Jurkat, Clone E6-1 (cell line): Measurements from ENCODE around the gene EARS2. TPM values are rescaled to one million over a fixed set of nuclear protein-coding genes. Genes with fewer than 3 reads are reported as not detected.
A peak's percentile ranks its signal among the peaks of the same experiment; 100 is the strongest.
"Not testable (repeated sequence)": the region's sequence is repeated elsewhere in the genome, so short reads cannot be mapped to it uniquely, and the experiment has no call there.

Experiments used
- DNase-seq: peaks from one replicate; pipeline ENCODE4 v3.0.0-alpha.2; 2011; ENCODE audit warnings: low read depth, low spot score
- H3K4me3 ChIP-seq: 2 replicates; pipeline ENCODE4 v1.5.1; 2011; ENCODE audit warnings: mild to moderate bottlenecking, low read length, control low read depth, moderate library complexity
- polyA plus RNA-seq: library from polyadenylated mRNA; unstranded; fragments of >200 nt; gene quantifications from one replicate; pipeline ENCODE4 v1.2.1, GENCODE V29; 2012; ENCODE audit warnings: missing spikeins; ENCODE audit not compliant: insufficient read length, insufficient read depth

Gene EARS2
- 21.8 TPM for polyA plus RNA-seq

- peak; percentile 97 for DNase-seq
- H3K4me3 ChIP-seq = peak within 1 kb of the TSS; percentile 91
Observed at GRCh38 chr16:23556881-23557778, at the start of gene EARS2, which contains the start of gene UBFD1. EARS2 (minus strand) TSS chr16:23557350; CDS start chr16:23557343, 7 bp downstream. UBFD1 (plus strand) TSS chr16:23557727; CDS start chr16:23557743, 16 bp downstream.

GRCh38 chr16:23597003-23597756 lies 40.0 kb upstream of the EARS2 start:
- peak; percentile 40 for DNase-seq
- no peak overlapping the region for H3K4me3 ChIP-seq

- peak; percentile 74 for DNase-seq
- H3K4me3 ChIP-seq = peak within 1 kb of the TSS; percentile 100
Observed at GRCh38 chr16:23595951-23596720, 39.0 kb upstream of the EARS2 start, which contains the start of gene NDUFAB1. NDUFAB1 (minus strand) TSS chr16:23596316; CDS start chr16:23596290, 26 bp downstream.

- DNase-seq = no peak
- H3K4me3 ChIP-seq = peak overlapping the region; percentile 100
Observed at GRCh38 chr16:23595246-23595950, 38.2 kb upstream of the EARS2 start.

- no peak overlapping the region for H3K4me3 ChIP-seq
- DNase-seq = no peak
Observed at GRCh38 chr16:23594186-23594585, 37.0 kb upstream of the EARS2 start.

- no peak for DNase-seq
Observed at GRCh38 chr16:23590181-23590580, 33.0 kb upstream of the EARS2 start.

GRCh38 chr16:23587726-23588125 lies 30.6 kb upstream of the EARS2 start:
- no peak overlapping the region for H3K4me3 ChIP-seq
- no peak for DNase-seq

More at GRCh38 chr16:23590181-23590580, 33.0 kb upstream of the EARS2 start:
- H3K4me3 ChIP-seq = no peak overlapping the region

GRCh38 chr16:23584186-23585076 lies 27.3 kb upstream of the EARS2 start:
- no peak for DNase-seq
- H3K4me3 ChIP-seq = no peak overlapping the region

- not testable (repeated sequence) for DNase-seq, H3K4me3 ChIP-seq
Observed at GRCh38 chr16:23583271-23583670, 26.1 kb upstream of the EARS2 start.

GRCh38 chr16:23581764-23582163 lies 24.6 kb upstream of the EARS2 start:
- no peak overlapping the region for H3K4me3 ChIP-seq
- DNase-seq = no peak

GRCh38 chr16:23580391-23580790 lies 23.2 kb upstream of the EARS2 start:
- no peak overlapping the region for H3K4me3 ChIP-seq

GRCh38 chr16:23579371-23579770 lies 22.2 kb upstream of the EARS2 start:
- DNase-seq = no peak

More at GRCh38 chr16:23580391-23580790, 23.2 kb upstream of the EARS2 start:
- DNase-seq = no peak

GRCh38 chr16:23578101-23578830 lies 21.1 kb upstream of the EARS2 start:
- no peak for DNase-seq
- no peak overlapping the region for H3K4me3 ChIP-seq

More at GRCh38 chr16:23579371-23579770, 22.2 kb upstream of the EARS2 start:
- H3K4me3 ChIP-seq = no peak overlapping the region

GRCh38 chr16:23577493-23577892 lies 20.3 kb upstream of the EARS2 start:
- no peak for DNase-seq

GRCh38 chr16:23575834-23576233 lies 18.7 kb upstream of the EARS2 start:
- peak; percentile 19 for DNase-seq
- no peak overlapping the region for H3K4me3 ChIP-seq

More at GRCh38 chr16:23577493-23577892, 20.3 kb upstream of the EARS2 start:
- H3K4me3 ChIP-seq = no peak overlapping the region

- no peak overlapping the region for H3K4me3 ChIP-seq
- DNase-seq = peak; percentile 32
Observed at GRCh38 chr16:23573817-23574216, 16.7 kb upstream of the EARS2 start.

- no peak for DNase-seq
- H3K4me3 ChIP-seq = no peak overlapping the region
Observed at GRCh38 chr16:23572394-23572793, 15.2 kb upstream of the EARS2 start.
